ENCODE results near the gene OXLD1. TPM values are rescaled to one million over a fixed set of nuclear protein-coding genes. Genes with fewer than 3 reads are reported as not detected.

OXLD1 gene
- total RNA-seq, 1 donor from 2014 or later: 43.0 TPM

DNA sequence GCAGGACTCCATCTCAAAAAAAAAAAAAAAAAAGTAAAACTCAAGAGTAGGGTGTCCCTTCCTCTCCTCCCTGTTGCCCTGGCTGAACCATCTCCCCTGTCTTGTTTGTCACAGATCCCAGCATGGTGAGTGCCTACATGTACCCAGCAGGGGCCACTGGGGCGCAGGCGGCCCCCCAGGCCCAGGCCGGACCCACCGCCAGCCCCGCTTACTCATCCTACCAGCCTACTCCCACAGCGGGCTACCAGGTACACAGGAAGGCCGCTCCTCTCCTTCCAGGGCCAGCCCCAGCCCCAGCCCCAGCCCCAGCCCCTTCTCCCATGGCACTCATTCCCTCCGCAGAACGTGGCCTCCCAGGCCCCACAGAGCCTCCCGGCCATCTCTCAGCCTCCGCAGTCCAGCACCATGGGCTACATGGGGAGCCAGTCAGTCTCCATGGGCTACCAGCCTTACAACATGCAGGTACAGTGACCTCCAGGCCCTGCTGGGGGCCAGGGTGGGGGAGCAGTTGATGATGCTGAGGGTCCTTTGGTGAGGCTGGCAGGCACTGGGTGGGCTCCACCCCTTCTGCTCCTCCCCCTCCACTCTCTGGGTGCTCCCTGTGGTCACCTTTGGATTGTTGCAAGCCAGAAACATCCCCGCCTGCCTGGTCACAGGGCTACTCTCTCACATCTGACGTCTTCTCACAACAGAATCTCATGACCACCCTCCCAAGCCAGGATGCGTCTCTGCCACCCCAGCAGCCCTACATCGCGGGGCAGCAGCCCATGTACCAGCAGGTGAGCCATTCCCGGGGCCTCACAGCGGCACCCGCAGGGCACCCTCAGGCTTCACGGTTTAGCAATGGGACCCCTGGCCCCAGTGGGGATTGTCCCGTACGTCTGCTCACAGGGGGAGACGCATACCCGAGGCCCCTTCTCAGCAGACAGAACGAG, 34.2 kb upstream of the OXLD1 start:
- intact Hi-C loops (cut with DNase I): no loop called here
- Histone ChIP-seq H3K27me3 (no peaks in the 10 kb centered on the region), H3K4me1 (peaks cover 34% of the 10 kb centered on the region), H3K4me3 (no peak overlapping the region), H3K9me3 (no peaks in the 10 kb centered on the region), H3K27ac (no peak overlapping the region), H3K36me3 (peaks cover 0 to 49% of the 10 kb centered on the region in 2 donors)
- DNase-seq (ENCODE audit: extremely low spot score in 2 of 2): no peak
- TF ChIP-seq POLR2AphosphoS5 (IDR thresholded peaks at IDR 0.05; ENCODE audit: insufficient read depth in 1 of 2, low read depth in 1 of 2): no peak

DNA sequence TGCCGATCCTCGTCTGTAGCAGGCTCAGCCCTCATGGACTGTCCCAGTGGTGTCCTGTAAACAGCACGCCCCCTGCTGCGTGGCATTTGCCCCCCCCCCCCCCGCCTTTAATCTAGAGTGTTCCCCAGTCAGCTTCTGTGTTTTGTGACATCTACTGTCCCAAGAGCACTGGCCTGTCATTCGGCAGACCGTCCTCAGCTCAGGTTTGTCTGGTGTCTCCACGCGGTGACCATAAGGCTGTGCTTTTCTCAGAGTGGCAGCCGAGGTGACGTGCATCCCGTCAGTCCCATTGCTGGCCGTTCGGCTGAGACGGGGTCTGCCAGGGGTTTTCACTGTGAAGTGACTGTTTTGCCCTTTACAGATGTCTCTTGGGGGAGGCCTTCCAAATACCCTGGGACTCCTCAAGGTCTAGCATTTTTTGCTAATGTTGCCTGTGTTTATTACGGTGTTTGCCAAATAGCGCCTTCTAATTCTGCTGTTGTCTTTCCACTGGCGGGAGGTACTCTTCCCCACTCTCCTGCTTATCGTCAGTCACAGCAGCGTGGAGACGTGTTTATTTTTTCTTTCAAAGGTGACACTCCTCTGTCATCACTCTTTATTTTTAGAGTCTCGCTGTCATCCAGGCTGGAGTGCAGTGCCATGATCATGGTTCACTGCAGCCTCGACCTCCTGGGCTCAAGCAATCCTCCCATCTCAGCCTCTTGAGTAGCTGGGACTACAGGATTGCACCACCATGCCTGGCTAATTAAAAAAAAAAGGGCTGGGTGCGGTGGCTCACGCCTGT, 31.0 kb upstream of the OXLD1 start:
- no peak for DNase-seq (ENCODE audit: extremely low spot score in 2 of 2)
- H3K27ac ChIP-seq: no peak overlapping the region
- no peaks in the 10 kb centered on the region for H3K9me3 ChIP-seq
- TF ChIP-seq POLR2AphosphoS5 (IDR thresholded peaks at IDR 0.05; ENCODE audit: insufficient read depth in 1 of 2, low read depth in 1 of 2): no peak
- H3K27me3 ChIP-seq: no peaks in the 10 kb centered on the region
- no peak overlapping the region for H3K4me3 ChIP-seq
- intact Hi-C loops (cut with DNase I): no loop called here
- peaks cover 17% of the 10 kb centered on the region for H3K4me1 ChIP-seq
- H3K36me3 ChIP-seq: peaks cover 0 to 77% of the 10 kb centered on the region in 2 donors

DNA sequence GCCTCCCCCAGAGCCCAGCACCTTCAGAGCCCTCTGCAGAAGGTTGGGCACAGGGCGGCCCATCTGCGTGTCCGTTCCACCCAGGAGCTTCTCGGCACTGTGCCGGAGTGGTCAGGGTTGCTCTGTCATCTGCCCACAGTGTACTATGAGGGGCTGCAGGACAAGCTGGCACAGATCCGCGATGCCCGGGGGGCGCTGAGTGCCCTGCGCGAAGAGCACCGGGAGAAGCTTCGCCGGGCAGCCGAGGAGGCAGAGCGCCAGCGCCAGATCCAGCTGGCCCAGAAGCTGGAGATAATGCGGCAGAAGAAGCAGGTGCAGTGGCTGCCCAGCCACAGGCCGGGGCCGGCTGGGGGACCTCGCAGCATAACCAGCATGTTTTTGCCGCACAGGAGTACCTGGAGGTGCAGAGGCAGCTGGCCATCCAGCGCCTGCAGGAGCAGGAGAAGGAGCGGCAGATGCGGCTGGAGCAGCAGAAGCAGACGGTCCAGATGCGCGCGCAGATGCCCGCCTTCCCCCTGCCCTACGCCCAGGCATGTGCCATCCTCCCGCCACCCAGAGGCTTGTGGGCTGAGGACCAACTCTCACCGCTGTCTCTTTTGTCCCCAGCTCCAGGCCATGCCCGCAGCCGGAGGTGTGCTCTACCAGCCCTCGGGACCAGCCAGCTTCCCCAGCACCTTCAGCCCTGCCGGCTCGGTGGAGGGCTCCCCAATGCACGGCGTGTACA, 30.0 kb upstream of the OXLD1 start:
- no peak for DNase-seq (ENCODE audit: extremely low spot score in 2 of 2)
- Histone ChIP-seq H3K27me3 (no peaks in the 10 kb centered on the region), H3K4me1 (peaks cover 7% of the 10 kb centered on the region), H3K9me3 (no peaks in the 10 kb centered on the region), H3K4me3 (no peak overlapping the region), H3K27ac (no peak overlapping the region), H3K36me3 (peaks cover 0 to 83% of the 10 kb centered on the region in 2 donors)
- TF ChIP-seq POLR2AphosphoS5 (IDR thresholded peaks at IDR 0.05; ENCODE audit: insufficient read depth in 1 of 2, low read depth in 1 of 2): no peak
- TF ChIP-seq POLR2A (IDR thresholded peaks at IDR 0.05): no peak
- TF ChIP-seq, protein P1, sequence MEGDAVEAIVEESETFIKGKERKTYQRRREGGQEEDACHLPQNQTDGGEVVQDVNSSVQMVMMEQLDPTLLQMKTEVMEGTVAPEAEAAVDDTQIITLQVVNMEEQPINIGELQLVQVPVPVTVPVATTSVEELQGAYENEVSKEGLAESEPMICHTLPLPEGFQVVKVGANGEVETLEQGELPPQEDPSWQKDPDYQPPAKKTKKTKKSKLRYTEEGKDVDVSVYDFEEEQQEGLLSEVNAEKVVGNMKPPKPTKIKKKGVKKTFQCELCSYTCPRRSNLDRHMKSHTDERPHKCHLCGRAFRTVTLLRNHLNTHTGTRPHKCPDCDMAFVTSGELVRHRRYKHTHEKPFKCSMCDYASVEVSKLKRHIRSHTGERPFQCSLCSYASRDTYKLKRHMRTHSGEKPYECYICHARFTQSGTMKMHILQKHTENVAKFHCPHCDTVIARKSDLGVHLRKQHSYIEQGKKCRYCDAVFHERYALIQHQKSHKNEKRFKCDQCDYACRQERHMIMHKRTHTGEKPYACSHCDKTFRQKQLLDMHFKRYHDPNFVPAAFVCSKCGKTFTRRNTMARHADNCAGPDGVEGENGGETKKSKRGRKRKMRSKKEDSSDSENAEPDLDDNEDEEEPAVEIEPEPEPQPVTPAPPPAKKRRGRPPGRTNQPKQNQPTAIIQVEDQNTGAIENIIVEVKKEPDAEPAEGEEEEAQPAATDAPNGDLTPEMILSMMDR (IDR thresholded peaks at IDR 0.05): no peak
- intact Hi-C loops (cut with DNase I): no loop called here

DNA sequence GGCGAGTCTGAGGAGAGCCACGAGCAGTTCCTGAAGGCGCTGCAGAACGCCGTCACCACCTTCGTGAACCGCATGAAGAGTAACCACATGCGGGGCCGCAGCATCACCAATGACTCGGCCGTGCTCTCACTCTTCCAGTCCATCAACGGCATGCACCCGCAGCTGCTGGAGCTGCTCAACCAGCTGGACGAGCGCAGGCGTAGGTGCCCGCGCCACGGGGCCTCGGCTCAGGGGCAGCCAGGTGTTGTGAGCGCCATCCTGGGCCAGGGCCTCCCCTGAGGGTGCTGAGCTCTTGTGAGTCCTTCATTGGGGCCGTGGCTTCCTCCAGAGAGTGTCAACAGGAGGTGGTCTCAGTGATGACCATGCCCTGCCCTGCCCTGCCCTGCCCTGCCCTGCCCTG, 29.4 kb upstream of the OXLD1 start:
- Histone ChIP-seq H3K27me3 (no peaks in the 10 kb centered on the region), H3K4me3 (no peak overlapping the region), H3K36me3 (peaks cover 0 to 83% of the 10 kb centered on the region in 2 donors), H3K4me1 (peaks cover under 1% of the 10 kb centered on the region), H3K27ac (no peak overlapping the region), H3K9me3 (no peaks in the 10 kb centered on the region)
- no peak for TF ChIP-seq POLR2A (IDR thresholded peaks at IDR 0.05)
- TF ChIP-seq, protein P1 (IDR thresholded peaks at IDR 0.05): no peak
- no peak for TF ChIP-seq POLR2AphosphoS5 (IDR thresholded peaks at IDR 0.05; ENCODE audit: insufficient read depth in 1 of 2, low read depth in 1 of 2)
- intact Hi-C loops (cut with DNase I): no loop called here
- DNase-seq (ENCODE audit: extremely low spot score in 2 of 2): no peak

DNA sequence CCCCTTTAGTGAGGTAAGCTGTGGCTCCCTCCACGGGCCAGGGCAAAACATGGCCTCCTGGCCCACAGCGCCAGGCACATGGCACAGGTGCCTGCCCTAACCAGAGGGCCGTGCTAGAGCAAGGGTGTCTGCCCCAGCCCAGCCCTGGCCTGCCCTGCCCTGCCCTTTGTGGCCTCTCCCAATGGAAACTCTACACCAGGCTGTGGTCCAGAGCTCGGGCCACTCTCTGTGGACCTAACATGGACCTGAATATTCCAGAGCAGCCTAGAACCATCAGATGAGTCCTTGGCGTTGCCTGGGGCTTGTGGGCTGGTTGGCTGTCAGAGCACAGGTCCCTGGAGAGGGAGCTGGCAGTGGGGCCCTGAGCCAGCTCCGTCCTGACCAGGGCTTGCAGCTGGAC, 28.8 kb upstream of the OXLD1 start:
- intact Hi-C loops (cut with DNase I): no loop called here
- H3K36me3 ChIP-seq: peaks cover 0 to 83% of the 10 kb centered on the region in 2 donors
- H3K9me3 ChIP-seq: no peaks in the 10 kb centered on the region
- DNase-seq (ENCODE audit: extremely low spot score in 2 of 2): no peak
- H3K4me1 ChIP-seq: no peaks in the 10 kb centered on the region
- TF ChIP-seq, protein P1 (IDR thresholded peaks at IDR 0.05): no peak
- TF ChIP-seq POLR2AphosphoS5 (IDR thresholded peaks at IDR 0.05; ENCODE audit: insufficient read depth in 1 of 2, low read depth in 1 of 2) (no peak), POLR2A (IDR thresholded peaks at IDR 0.05) (no peak)
- no peak overlapping the region for H3K27ac ChIP-seq
- no peaks in the 10 kb centered on the region for H3K27me3 ChIP-seq
- no peak overlapping the region for H3K4me3 ChIP-seq
